DLD1 (cell line): Measurements from ENCODE around the gene EFCAB9.
"Not testable (repeated sequence)": the region's sequence is repeated elsewhere in the genome, so short reads cannot be mapped to it uniquely, and the experiment has no call there.

Experiments used
- in situ Hi-C: cut with HindIII; loops from 2 replicates; pipeline ENCODE4 v1.10.0; 2017; ENCODE audit warnings: low sequenced_read_pairs

EFCAB9 gene

DNA sequence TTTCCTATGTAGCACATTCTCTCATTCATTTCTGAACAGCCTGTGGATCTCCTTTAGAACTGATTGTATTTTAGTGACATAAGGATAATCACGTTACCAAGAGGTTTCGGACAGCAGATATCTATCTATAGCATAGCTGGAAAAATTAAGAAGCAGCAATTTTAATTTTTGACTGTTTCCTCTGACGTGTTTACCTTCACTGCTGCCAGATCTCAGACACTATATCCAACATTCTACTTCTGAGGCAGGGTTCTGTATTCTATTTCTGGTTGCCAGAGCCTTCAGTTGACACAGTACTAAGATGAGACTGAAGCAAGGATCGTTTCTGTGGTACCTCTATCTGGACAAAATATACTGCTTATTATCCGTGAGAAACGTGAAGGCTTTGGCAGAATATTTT is at the start of gene EFCAB9:
EFCAB9 (plus strand) TSS at position 301 of the 400 bp plus-strand sequence; CDS start at position 302, 1 bp downstream.
- in situ Hi-C loops = no loop called here

DNA sequence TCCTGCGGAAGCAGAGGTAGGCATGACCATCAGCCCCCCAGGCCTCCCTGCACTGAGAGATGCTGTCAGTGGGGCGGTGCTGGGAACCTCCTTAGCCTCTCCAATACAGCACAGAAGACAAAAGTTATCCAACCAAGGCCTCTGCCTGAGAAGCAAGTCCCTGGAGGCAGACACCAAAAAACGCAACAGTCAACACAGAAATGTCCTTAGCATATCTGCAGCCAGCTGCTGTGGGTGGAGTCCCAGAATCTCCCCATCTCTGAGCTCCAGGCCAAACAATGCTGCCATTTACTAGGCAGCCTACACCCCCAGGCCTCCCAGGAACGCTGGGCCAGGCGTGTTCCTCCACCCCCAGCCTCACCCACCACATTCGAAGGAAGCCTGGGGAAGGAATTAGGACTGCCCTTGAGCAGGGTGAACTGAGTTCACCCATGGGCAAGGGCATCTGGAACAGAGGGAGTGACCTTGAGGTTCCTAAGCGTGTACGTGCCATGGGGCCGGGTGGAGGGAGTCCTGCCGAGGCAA is 49.6 kb upstream of the EFCAB9 start:
- in situ Hi-C loops = no loop called here

DNA sequence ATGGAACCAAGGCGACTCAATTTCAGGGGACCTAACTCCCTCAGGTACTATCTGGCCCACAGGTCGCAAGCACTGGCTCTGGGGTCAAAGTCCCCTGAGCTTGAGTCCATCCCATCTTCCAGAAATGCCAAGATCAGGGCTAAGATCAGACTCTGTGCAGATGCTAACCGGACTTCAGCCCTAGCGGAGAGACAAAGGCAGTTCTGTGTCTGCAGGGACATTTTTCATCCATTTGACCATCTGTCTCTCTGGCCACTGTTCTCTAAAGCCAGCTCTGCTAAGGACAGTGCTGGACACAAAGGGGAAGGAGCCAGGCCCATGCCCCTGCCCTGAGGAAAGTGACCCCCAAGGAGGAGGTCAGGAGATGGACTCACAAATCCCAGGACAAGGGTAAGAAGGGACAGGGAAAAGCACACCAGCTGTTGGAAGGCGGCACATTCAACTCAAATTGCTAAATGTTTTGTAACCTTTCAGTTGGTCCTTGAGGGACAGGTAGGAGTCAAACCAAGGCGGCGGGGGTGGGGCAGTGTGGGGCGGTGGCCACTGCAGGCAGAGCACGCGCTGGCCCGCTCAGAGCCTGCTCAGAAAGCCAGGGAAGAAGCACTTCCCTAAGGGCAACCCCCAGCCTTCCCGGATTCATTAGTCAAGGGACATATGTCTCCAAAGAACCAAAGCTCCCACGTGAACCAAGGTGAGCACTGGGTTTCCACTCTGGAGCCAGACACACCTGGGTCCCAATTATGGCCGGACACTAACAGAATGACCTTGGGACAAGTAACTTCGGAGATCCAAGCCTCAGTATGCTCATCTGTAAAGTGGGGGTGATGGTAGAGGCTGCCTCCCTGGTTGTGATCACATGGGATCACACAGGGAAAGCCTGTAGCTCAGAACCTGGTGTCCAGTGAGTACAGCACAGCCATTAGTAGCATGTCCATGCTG is 48.8 kb upstream of the EFCAB9 start:
- in situ Hi-C loops = no loop called here

DNA sequence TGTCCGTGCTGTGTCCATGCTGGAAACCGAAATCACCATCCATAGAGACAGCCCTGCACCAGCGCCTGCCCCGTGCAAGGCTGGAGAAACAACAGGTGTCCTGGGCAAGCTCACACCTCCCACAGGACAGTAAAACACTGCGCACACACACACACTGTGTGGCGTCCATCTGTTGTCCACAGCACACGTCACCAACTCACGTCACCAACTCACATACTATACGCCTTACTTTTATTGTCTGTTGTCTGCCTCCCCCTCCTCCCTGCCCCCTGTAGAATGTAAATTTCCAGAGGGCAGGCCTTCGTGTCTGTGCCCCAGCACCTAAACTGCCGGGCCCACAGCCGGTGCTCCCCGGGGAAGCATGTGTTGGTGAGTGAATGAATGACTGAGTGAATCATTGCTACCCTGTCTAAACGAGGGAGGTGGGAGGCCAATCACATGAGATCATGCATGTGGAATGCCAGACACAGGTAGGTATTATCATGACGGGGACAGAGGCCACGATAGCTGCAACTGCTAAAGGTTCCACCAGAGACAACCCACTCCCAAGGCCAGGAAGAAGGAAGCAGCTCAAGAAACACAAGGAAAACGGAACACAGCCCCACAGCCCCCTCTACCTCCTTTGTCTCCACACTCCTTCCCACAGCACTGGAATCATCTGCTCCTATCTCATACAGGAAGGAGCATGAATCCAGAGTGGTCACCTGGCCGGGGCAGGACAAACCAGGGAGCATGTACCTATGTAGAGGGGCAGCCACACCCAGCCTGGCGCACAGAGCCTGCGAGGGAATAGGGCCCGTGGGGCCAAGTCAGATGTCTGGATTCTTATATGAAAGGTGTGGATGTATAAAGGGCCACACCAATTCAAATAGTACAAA is 47.9 kb upstream of the EFCAB9 start:
- in situ Hi-C loops = no loop called here

DNA sequence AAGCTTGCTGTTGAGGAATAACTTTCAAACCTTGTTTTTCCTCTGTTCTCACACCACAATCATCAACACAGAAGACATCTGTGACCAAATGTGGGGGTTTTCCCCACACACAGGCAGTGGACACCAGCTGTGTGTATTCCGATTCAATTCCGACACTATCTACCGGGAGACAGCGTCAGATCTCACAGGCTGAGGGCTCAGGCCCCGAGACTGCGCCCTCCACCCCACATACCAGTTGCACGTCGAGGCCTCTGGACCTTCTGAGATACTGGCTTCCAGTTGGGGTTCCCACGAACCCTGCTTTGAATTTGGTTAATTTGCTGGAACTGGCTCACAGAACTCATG is 47.3 kb upstream of the EFCAB9 start:
- in situ Hi-C loops = no loop called here

DNA sequence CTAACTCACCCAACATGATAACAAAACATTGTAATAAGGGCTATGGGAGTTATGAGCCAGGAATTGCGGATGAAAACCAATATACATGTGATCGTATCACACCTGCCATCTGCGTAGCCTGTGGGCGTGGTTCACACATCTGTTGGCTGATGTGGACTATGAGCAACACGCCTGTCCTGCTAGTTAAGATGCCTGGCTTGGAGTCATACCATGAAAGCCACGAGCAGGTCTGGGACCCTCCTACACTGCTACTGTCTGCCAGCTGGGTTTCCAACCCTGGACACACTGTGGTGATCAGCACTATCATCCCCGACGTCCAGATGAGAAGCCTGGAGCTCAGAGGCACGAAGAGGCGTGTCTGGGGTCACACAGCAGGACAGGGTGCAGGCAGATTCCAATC is 46.1 kb upstream of the EFCAB9 start:
- in situ Hi-C loops = no loop called here

DNA sequence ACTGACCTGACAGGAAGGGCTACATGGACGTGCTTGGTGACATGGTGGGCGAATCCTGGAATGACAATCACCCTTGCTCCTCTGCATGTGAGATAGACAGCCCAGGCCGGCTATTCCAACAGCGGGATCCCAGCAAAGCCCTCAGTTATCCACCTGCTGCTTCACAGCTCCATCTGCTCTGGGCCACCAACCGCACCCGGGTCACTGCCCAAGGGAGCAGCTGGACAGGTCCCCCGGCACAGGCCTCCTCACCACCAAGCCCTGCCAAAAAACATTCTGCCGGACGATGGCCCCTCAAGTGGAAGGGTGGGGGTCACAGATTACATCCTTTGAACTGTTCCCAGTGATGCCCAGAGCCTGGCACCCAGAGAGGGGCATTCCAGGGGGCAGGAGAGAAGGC is 45.6 kb upstream of the EFCAB9 start:
- in situ Hi-C loops = no loop called here

DNA sequence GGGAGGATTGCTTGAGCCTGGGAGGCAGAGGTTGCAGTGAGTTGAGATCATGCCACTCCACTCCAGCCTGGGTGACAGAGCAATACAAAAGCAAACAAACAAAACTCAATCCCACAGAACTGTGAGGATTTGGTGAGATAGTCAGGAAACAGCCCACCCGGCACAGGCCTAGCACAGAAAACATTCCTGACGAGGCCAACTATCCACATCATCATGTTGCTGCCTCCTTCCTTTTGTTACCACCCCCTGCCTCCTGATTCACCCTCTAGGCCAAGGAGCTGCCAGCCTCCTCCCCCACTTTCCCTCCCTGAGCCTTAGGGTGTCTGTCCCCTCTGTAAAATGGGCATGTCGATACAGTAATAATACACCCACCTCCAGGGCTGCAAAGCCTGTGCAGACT is 44.9 kb upstream of the EFCAB9 start:
- in situ Hi-C loops = no loop called here

DNA sequence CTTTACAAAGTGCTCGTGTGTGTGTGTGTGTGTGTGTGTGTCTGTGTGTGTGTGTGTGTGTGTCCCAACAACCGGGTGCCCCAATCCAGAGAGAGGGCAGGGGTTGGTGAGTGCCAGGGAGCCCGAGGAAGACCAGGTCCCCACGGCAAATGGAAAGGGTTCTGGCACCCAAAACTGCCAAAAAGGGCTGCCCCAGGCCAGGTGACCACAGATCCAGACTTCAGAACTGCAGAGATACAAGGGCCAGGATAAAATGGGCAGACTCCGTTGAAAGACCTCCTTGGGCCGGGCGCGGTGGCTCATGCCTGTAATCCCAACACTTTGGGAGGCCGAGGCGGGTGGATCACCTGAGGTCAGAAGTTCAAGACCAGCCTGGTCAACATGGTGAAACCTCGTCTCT is 44.5 kb upstream of the EFCAB9 start:
- in situ Hi-C loops = not testable (repeated sequence)

DNA sequence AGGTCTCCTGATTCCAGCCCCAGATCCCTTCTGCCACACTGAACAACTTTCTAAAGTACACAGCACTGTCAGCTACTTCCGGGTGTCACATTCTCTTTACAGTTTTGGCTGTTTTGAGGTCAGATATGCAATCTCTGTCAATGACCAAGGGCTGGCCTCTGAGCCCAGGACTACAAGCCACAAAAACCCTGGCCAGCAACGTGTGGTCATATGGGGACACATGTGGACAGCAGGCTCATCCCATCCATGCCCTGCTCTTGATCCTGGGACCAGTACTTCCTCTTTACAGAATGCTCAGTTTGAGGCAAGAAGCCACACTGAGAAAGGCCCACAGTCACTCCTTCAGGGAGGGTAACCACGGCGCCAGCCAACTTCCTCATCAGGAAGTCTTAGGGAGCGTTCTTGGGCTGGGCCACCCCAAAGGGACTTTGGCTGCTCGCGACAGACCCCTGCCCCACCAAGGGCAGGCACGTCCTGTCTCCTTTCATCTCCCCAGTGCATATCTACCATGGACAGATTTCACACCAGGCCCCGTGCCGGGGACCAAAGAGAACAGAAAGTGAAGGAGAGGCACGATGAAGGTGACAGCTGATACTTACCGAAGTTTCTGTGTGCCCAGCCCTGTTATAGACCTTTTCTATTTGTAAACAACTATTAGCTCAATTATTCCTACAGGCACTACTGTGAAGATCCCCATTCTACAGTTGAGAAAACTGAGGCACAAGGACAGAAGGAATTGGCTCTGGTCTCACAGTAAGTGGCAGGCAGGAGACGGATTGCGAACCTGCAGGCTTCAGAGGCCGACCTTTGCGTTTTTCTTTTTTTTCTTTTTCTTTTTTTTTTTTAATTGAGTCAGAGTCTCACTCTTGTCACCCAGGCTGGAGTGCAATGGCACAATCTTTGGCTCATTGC is 43.2 kb upstream of the EFCAB9 start:
- in situ Hi-C loops = no loop called here

DNA sequence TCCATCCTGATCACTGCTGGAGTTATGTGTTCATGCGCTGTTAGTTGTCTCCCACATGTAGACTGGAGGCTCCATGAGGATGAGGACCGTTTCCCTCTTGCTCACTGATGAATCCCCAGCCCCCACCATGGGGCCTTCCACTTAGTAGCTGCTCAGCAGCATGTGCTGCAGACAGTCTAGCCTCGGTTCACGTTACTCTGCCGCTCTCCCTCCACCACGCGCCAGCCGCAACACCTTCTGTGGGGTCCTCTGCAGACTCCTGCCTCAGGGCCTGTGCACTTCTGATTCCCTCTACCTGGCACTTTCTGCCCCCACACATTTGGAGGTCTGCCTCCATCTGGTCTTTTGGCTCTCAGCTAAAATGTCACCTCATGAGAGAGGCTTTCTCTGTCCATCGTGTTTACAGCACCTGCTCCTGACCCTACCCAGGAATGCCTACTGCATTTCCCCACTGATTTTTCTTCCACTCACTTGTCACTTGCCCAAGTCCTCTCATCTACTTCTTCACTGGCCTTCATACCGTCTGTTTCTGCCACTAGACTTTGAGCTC is 42.2 kb upstream of the EFCAB9 start:
- in situ Hi-C loops = no loop called here

DNA sequence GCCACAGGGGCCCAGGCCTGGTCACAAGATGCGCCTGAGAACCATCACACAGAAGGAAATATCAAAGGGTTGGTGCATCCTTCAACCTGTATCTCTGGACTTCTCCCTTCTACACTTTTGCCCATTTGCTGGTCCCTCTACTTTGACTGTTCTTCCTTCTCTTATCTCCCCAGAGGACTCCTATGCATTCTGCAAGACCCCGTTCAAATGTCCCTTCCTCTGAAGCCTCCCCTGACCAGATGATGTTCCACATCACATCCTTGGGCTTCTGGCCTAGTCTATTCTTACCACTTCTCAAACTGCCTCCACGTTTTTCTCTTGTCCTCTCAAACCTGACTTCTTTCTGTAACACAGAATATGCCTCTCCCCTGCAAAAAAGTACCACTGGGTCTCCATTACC is 40.3 kb upstream of the EFCAB9 start:
- in situ Hi-C loops = no loop called here

DNA sequence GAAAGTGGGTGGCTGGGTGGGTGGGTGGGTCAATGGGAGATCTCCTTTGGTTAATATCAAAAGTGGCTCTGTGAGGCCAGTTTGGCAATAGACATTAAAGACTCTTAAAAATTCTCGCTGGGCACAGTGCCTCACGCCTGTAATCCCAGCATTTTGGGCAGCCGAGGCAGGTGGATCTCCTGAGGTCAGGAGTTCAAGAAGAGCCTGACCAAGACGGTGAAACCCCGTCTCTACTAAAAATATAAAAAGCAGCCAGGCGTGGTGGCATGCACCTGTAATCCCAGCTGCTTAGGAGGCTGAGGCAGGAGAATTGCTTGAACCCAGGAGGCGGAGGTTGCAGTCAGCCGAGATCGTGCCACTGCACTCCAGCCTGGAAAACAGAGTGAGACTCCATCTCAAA is 38.9 kb upstream of the EFCAB9 start:
- in situ Hi-C loops = not testable (repeated sequence)

DNA sequence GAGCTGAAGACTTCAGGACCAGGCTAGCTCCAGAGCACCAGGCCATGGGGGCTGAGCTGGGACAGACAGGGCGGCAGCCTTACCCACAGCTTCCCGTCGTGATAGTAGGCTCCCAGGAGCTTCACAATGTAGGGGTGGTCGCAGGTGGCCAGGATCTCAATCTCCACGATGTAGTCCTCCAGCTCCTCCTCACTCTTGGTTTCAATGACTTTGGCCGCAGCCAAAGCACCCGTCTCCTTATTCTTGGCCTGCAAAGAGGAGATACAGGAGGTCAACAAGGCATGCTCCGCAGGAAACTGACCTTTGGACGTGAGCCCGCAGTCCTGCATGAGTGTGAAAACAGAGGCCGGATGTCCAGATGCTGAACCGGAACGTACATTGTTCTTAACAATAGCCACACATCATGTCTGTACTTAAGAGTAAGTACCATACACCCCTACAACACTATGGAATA is 37.4 kb upstream of the EFCAB9 start:
- in situ Hi-C loops = no loop called here

DNA sequence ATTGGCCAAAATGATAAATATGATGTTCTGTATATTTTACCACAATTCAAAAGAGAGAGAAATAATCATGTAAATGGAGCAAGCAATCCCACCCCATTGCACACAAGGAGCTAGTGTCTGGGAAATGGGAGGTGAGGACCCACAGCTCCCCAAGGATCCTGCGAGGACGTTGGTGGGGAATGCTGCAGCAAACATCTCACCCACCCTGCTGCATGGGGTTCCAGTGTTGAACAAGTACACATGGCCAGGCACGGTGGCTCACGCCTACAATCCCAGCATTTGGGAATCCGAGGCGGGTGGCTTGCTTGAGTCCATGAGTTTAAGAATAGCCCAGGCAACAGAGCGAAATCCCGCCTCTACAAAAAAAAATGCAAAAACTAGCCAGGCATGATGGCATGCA is 35.0 kb upstream of the EFCAB9 start:
- in situ Hi-C loops = no loop called here

DNA sequence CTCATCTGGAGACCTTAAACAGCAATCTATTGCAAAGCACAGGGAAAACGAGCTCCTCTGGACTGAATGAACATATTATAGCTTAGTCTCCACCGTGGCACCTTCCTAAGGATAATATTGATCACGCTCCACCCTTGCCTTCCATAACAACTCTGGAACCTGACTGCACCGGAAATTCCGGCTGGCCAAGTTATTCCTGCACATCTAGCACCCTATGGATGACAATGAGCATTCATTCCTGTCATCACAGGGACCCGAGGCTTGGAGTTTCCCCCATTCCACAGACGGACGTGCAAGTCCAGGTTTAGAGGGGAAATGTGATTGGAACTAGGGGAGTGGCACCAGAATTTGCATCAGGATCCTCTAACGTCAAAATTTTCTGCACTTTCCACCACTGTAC is 33.5 kb upstream of the EFCAB9 start:
- in situ Hi-C loops = no loop called here

DNA sequence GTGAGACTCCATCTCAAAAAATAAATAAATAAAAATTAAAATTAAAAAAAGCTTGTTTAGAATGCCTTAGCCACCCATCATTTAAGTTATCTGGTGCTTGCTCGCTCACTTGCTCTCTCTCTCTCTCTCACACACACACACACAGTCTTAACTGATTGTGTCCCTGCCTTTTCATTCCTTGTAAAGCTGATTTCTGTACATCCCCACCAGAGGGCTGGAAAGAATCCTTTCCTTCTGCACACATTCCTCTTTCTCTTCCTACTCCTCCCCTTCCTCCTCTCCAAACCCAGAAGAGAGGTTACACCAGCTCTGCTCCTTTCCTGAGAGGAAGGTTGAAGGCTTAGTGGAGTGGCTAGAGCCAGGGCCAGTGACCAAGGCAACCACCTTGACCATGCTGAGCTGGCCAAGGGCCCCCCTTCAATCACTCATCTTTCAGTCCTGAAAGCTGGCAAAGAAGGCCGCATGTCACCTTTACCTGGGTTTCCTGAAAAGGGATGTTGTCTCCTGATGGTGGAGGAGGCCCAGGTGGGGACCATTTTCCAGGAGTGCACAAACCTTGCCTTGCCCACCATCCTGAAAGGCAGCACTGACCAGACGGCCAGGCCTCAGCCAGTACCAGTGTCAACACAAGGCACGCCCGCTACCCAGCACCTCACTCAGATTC is 31.5 kb upstream of the EFCAB9 start:
- in situ Hi-C loops = no loop called here

DNA sequence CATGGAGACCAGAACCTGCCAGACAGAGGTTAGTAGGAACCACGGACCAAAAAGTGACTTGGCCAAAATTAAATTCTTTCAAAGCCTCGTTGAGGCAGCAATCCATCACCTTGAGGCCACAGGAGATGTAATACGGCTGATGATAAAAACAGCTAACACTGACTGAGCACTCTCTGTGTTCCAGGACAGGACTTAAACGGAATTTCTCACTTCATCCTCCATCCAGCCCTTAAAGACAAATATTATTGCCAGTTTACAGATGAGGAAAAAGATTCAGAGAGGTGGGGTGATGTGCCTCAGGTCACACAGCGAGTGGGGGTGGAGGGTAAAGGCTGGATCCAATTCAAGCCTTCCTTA is 31.0 kb upstream of the EFCAB9 start:
- in situ Hi-C loops = no loop called here

DNA sequence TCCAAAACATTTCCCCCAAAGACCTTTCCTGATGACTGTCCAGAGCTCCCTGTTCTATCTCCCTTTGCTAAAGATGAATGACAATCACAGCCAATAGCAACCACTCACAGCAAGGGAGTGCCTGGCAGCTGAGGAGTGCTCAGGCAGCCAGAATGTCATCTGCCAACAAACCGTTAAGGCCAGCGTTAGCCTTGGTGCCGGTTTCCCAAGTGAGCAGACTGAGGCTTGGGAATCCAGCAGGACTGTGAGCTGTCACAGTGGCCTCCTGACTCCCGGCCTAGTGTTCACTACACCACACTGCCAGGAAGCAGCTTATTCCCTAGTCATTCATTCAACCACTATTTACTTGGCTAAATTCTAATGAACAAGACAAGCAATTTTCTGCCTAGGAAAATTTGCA is 30.6 kb upstream of the EFCAB9 start:
- in situ Hi-C loops = no loop called here

DNA sequence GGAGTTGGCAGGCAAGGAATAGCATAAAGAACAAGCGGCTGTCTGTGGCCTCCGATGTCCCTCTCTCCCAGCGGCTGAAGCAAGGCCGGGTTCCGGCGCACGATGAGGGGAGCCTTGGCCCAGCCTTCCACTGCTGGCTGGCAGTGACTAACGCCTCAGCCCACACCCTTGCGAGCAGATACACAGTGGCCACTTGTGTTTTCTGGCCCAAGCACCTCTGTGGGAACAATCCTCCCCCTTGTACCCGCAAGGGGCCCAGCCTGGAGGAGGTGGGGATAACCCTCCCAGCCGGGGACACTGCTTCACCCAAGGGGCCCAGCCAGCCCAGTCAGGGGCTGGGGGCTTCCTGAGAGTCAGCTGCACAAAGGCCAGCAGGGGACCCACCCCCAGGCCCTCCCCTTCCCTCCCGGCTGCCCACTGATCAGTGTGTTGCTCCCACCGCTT is 29.2 kb upstream of the EFCAB9 start:
- in situ Hi-C loops = no loop called here
